ENCODE results near the gene WIPF2. TPM values are rescaled to one million over a fixed set of nuclear protein-coding genes. Genes with fewer than 3 reads are reported as not detected.

Gene WIPF2
- total and polyA plus RNA-seq, 2 of the 8 experiments (the other 6 are each of a cell fraction or from before 2014, with no cell fraction given): 6.9 to 25.3 TPM

GRCh38 chr17:40331743-40332641, 112.9 kb downstream of the WIPF2 start:
- Histone ChIP-seq H2BK120ac (replicated peaks; ENCODE audit: low read depth, low read length) (no peak overlapping the region), H3K18ac (ENCODE audit: extremely low read depth, low read length) (no peak overlapping the region), H3K27me3 (replicated peaks in 1 of 4; ENCODE audit: control insufficient read depth in 3 of 4, extremely low read depth in 1 of 4, insufficient read depth in 3 of 4, low read length in 3 of 4) (peaks cover 0 to 10% (median 2%) of the 10 kb centered on the region in 4 experiments; a peak in 4 of 7 replicates), H3K23me2 (ENCODE audit: low read depth, low read length) (no peaks in the 10 kb centered on the region), H3K23ac (ENCODE audit: insufficient read length) (no peak overlapping the region), H3K4me1 (replicated peaks in 1 of 4; ENCODE audit: control insufficient read depth in 3 of 4, insufficient read depth in 4 of 4, low read length in 3 of 4) (peaks cover 0 to 4% (median 1%) of the 10 kb centered on the region in 4 experiments; a peak in 3 of 7 replicates), H2AFZ (ENCODE audit: low read length) (no peak overlapping the region), H2BK5ac (ENCODE audit: low read depth, low read length) (no peak overlapping the region), H3K9me3 (ENCODE audit: insufficient read depth in 2 of 2, low read depth in 1 of 2, low read length in 1 of 2) (no peaks in the 10 kb centered on the region), H3K14ac (ENCODE audit: insufficient read length) (no peak overlapping the region), H2AK5ac (ENCODE audit: low read depth, low read length) (no peak overlapping the region), H2BK12ac (ENCODE audit: low read depth, low read length) (no peak overlapping the region), H3K27ac (ENCODE audit: low read depth, low read length) (no peak overlapping the region), H3K4ac (replicated peaks; ENCODE audit: insufficient read length, low read depth, low read length) (no peak overlapping the region), H2BK20ac (ENCODE audit: low read length) (no peak overlapping the region), H3K79me1 (ENCODE audit: low read depth, low read length) (peaks cover 9% of the 10 kb centered on the region; the same call in 1 of the 2 replicates), H3K56ac (replicated peaks; ENCODE audit: insufficient read length, low read depth, low read length) (no peak overlapping the region), H4K91ac (replicated peaks; ENCODE audit: insufficient read length, low read length) (no peak overlapping the region), H4K20me1 (replicated peaks in 1 of 2; ENCODE audit: control insufficient read depth in 1 of 2, insufficient read depth in 2 of 2, low read length in 2 of 2) (peaks cover 15 to 16% of the 10 kb centered on the region in 2 experiments), H3K79me2 (ENCODE audit: control insufficient read depth in 1 of 2, insufficient read depth in 2 of 2, low read length in 2 of 2) (peaks cover 0 to 6% of the 10 kb centered on the region in 2 experiments; a peak in 1 of 4 replicates), H3K4me2 (ENCODE audit: insufficient read depth in 1 of 2, low read depth in 2 of 2, low read length in 2 of 2) (no peak overlapping the region), H3K9ac (replicated peaks in 1 of 4; ENCODE audit: extremely low read depth in 1 of 4, low read depth in 3 of 4, low read length in 3 of 4) (no peak overlapping the region), H2BK15ac (ENCODE audit: low read length) (no peak overlapping the region), H3K36me3 (ENCODE audit: control insufficient read depth in 2 of 4, insufficient read depth in 4 of 4, low read length in 3 of 4) (no peaks in the 10 kb centered on the region), H4K5ac (ENCODE audit: insufficient read length, low read depth, low read length) (no peak overlapping the region), H4K8ac (ENCODE audit: extremely low read depth, insufficient read depth, low read length) (no peak overlapping the region), H3K4me3 (ENCODE audit: extremely low read depth in 1 of 4, insufficient read depth in 2 of 4, low read depth in 3 of 4, low read length in 4 of 4) (no peak overlapping the region)
- DNase-seq (ENCODE audit: low read depth in 1 of 2, low spot score in 2 of 2) (no peak), FAIRE-seq (no peak)
- WGBS, 2 experiments (ENCODE audit: extremely low coverage in 1 of 2, insufficient coverage in 1 of 2, insufficient read length in 1 of 2, insufficient replicate concordance in 2 of 2, low coverage in 1 of 2, low lambda C conversion rate in 2 of 2, missing lambda C conversion rate in 1 of 2): 88% methylated on average over 20 of the region's 22 CpGs; no CpG with 5 or more reads in 1 of the 2 experiments
- POLR2A ChIA-PET (ENCODE audit: partially characterized antibody): interaction anchor here (0.6 to 3.1 kb wide), 5 partner anchors 9 to 361 kb away, joined by 3 to 22 read pairs (median 4); partner anchors contain the start of gene RARA
- CTCF ChIA-PET (ENCODE audit: partially characterized antibody): interaction anchor here (1.2 to 39.2 kb wide), 5 partner anchors 13 to 26 kb away, joined by 4 to 1198 read pairs (median 6); partner anchors contain the start of genes GJD3 and RARA
- TF ChIP-seq FOSL1 (IDR thresholded peaks at IDR 0.05; ENCODE audit: insufficient read depth, low read depth, low read length) (no peak), CHD1 (IDR thresholded peaks at IDR 0.05; ENCODE audit: low read depth, low read length) (no peak), PHF8 (conservative IDR thresholded peaks at IDR 0.05; ENCODE audit: low read depth, low read length) (no peak), MAX (IDR thresholded peaks at IDR 0.05) (no peak), CREB1 (IDR thresholded peaks at IDR 0.05) (no peak), ATF3 (IDR thresholded peaks at IDR 0.05; ENCODE audit: insufficient read depth, low read depth, low read length) (no peak), NANOG (IDR thresholded peaks at IDR 0.05; ENCODE audit: insufficient read depth, low read depth, low read length, poor library complexity, severe bottlenecking) (no peak), POLR2AphosphoS5 (IDR thresholded peaks at IDR 0.05; ENCODE audit: low read depth, low read length) (no peak), SP4 (IDR thresholded peaks at IDR 0.05; ENCODE audit: low read length) (no peak), GABPA (IDR thresholded peaks at IDR 0.05; ENCODE audit: borderline replicate concordance, insufficient read depth, low read length) (no peak), GTF2F1 (IDR thresholded peaks at IDR 0.05; ENCODE audit: borderline replicate concordance, low read depth, low read length) (no peak)
